Middle frontal gyrus (tissue), 1 donor: ENCODE results near the gene PSMB2.

Experiments
- DNase-seq: peaks from one replicate; pipeline ENCODE4 v3.0.0-alpha.2; 2015; ENCODE audit warnings: low spot score; ENCODE audit errors: extremely low spot score

The PSMB2 gene

GRCh38 chr1:35573198-35574124 lies 67.9 kb downstream of the PSMB2 start, which contains the start of gene TFAP2E:
TFAP2E (plus strand) TSS chr1:35573314; CDS start chr1:35573578, 264 bp downstream.
- no peak for DNase-seq

- no peak for DNase-seq
These were observed 69.0 kb downstream of the PSMB2 start for GRCh38 chr1:35572296-35572695.

- no peak for DNase-seq
These were observed 70.1 kb downstream of the PSMB2 start for GRCh38 chr1:35571263-35571662.

GRCh38 chr1:35570589-35571137 lies 70.7 kb downstream of the PSMB2 start:
- DNase-seq = no peak

GRCh38 chr1:35569936-35570335 lies 71.4 kb downstream of the PSMB2 start:
- DNase-seq = no peak

- DNase-seq = peak; percentile 53
These were observed 72.3 kb downstream of the PSMB2 start for GRCh38 chr1:35568975-35569395.

GRCh38 chr1:35567947-35568558 lies 73.3 kb downstream of the PSMB2 start:
- no peak for DNase-seq

- no peak for DNase-seq
These were observed 75.6 kb downstream of the PSMB2 start for GRCh38 chr1:35565742-35566133.

- DNase-seq = no peak
These were observed 76.2 kb downstream of the PSMB2 start for GRCh38 chr1:35564884-35565741.

- no peak for DNase-seq
These were observed 77.1 kb downstream of the PSMB2 start for GRCh38 chr1:35564037-35564883.

- no peak for DNase-seq
These were observed 78.2 kb downstream of the PSMB2 start for GRCh38 chr1:35563166-35563565.

- no peak for DNase-seq
These were observed 79.2 kb downstream of the PSMB2 start for GRCh38 chr1:35561972-35562680.

- DNase-seq = no peak
These were observed 79.9 kb downstream of the PSMB2 start for GRCh38 chr1:35561297-35561971.

GRCh38 chr1:35560256-35561225 lies 80.8 kb downstream of the PSMB2 start:
- DNase-seq = peak; percentile 70

- no peak for DNase-seq
These were observed 81.9 kb downstream of the PSMB2 start for GRCh38 chr1:35559317-35559944.

- no peak for DNase-seq
These were observed 82.7 kb downstream of the PSMB2 start for GRCh38 chr1:35558374-35559316.
